Germinal center (tissue), 1 donor: ENCODE data around the gene ITGA1.
"Not testable (repeated sequence)": the region's sequence is repeated elsewhere in the genome, so short reads cannot be mapped to it uniquely, and the experiment has no call there.

Source experiments
- DNase-seq: peaks from one replicate; pipeline ENCODE4 v3.0.0; 2012; ENCODE audit warnings: mixed read lengths, low spot score

ITGA1 gene

GRCh38 chr5:52865991-52866390 lies 78.3 kb downstream of the ITGA1 start:
- not testable (repeated sequence) for DNase-seq

GRCh38 chr5:52867809-52868208 lies 80.1 kb downstream of the ITGA1 start:
- DNase-seq: no peak

DNA sequence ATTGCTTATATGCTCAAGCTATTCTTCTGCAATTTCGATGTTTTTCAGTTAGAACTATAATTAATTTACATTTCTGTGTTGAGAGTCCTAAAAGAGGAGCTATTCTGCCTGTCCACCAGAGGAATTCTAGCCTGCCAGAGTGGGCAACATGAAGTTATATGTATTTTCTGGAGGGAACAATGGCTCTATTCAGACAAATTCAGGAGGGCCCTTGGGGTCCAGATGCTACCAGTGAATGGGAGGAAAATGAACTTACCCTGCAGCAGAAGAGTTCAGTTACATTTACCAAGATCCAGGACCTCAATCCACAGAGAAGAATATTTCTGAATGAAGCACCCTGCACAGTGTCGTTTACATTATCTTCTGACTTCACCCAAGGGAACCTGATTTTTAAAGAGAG lies 80.7 kb downstream of the ITGA1 start:
- no peak for DNase-seq

DNA sequence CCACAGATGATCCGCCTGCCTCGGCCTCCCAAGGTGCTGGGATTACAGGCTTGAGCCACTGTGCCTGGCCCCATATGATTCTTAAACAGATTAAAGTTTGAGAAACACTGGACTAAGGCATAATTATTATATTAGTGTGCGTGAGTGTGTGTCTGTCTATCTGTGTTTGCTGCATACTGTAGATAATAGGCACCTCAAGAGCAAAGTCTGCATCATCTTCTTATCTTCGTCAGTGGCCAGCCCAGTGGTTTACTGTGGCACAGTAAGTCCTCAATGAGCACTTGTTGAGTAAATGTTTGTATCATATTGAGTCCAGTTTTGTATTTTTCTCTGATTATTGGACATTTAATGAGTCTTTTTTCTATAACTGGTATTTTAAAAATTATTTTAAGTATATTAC lies 81.7 kb downstream of the ITGA1 start:
- no peak for DNase-seq

- no peak for DNase-seq
Measured at GRCh38 chr5:52870448-52870847, 82.7 kb downstream of the ITGA1 start.

GRCh38 chr5:52875827-52876226 lies 88.1 kb downstream of the ITGA1 start:
- DNase-seq: no peak

DNA sequence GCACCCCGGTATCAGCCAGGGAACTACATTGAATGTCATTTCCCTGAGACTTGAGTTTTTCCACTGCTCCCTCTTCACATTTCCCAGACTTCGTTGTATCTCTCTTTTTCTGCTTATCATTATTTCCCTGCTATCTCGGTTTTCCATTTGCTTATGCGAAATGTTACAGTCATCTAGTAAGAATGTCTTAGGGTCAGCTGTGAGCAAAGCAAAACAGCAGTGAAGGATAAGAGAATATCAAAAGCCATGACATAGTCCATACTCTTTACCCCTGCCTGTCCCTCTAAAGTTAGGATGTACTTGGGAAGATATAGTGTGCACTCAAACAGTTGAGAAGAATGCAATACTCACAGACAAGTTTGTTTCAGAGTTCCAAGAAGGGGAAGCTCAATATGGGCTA lies 88.7 kb downstream of the ITGA1 start:
- no peak for DNase-seq

- DNase-seq: no peak
Measured at GRCh38 chr5:52878656-52879055, 90.9 kb downstream of the ITGA1 start.

DNA sequence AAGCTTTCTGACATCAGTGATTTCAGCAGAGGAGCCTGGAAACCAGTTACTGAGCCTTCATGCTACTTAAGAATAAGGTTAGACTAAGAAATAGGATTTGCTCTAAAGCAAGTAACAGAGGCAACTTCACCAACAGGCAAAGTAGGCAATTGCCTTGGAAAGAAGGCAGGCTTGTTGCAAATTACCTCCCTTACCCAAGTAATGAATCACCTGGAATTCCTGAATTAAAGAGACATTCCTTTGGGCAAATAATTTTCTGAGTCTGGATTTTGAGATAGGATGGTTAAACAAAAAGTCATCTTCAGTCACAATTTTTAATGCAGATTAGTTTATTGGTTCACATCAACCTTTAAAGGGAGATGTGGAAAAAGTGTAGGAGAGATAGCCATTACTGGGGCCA lies 92.8 kb downstream of the ITGA1 start:
- no peak for DNase-seq

GRCh38 chr5:52881468-52881867 lies 93.8 kb downstream of the ITGA1 start:
- no peak for DNase-seq

GRCh38 chr5:52883110-52883509 lies 95.4 kb downstream of the ITGA1 start:
- no peak for DNase-seq

DNA sequence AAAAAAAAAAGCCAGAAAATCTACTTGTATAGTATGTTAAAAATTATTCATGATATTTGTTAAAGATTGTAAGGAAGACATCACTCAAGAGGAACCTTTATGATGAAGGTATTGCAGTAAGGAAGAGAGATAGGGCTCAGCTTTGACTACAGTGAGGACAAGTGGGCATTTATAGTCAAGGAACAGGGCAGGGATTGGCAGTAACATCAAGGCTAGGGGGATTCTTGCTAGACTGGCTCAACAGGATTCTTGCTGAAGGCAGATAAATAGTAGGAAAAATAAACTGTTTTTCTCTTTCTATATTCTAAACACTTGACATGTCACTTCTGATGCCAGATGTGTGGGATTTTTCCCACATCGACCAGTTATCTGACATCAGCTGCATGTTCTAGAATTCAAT lies 96.7 kb downstream of the ITGA1 start:
- no peak for DNase-seq

- DNase-seq: no peak
Measured at GRCh38 chr5:52885614-52886013, 97.9 kb downstream of the ITGA1 start.

GRCh38 chr5:52886206-52886605 lies 98.5 kb downstream of the ITGA1 start:
- DNase-seq: no peak

GRCh38 chr5:52887066-52887465 lies 99.3 kb downstream of the ITGA1 start:
- no peak for DNase-seq

- no peak for DNase-seq
Measured at GRCh38 chr5:52888363-52888762, 100.6 kb downstream of the ITGA1 start.

- no peak for DNase-seq
Measured at GRCh38 chr5:52892242-52892878, 104.6 kb downstream of the ITGA1 start.

DNA sequence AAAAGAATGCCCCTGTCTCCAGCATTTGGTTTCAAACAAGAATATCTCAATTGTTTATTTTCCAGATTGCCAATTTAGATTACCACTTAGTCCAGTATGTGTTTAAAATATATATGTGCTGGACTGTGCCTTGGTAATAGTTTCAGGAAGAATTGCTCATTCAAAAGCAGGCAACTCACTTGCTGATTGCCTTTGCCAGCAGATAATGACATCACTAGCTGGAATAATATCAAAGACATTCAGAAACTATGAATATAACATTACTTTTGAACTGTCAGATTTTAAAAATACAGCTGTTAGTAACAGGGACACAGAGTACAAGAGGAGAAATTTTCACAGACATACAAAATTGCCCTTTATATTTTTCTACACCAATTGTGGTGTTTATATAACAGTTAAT lies 105.4 kb downstream of the ITGA1 start:
- DNase-seq: no peak

GRCh38 chr5:52893863-52894262 lies 106.1 kb downstream of the ITGA1 start:
- no peak for DNase-seq

DNA sequence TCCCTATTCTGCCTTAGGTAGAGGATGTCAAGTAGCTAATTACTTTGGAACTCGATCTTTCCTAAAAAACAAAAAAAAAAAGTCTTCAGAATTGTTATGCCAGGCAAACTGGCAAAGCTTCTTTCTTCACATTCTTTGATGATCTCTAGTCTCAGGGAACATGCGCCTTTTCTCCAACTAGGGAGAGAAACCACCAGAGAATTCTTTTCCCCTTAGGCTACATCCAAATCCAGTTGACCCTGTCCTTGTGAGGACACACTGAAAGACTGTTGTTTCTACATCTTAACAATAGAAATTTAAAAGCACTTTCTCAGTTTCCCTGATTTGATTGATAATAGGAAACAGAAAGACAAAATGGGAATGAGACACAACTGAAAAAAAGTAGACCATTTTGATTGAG lies 106.7 kb downstream of the ITGA1 start:
- DNase-seq: no peak

- no peak for DNase-seq
Measured at GRCh38 chr5:52895075-52895474, 107.4 kb downstream of the ITGA1 start.

DNA sequence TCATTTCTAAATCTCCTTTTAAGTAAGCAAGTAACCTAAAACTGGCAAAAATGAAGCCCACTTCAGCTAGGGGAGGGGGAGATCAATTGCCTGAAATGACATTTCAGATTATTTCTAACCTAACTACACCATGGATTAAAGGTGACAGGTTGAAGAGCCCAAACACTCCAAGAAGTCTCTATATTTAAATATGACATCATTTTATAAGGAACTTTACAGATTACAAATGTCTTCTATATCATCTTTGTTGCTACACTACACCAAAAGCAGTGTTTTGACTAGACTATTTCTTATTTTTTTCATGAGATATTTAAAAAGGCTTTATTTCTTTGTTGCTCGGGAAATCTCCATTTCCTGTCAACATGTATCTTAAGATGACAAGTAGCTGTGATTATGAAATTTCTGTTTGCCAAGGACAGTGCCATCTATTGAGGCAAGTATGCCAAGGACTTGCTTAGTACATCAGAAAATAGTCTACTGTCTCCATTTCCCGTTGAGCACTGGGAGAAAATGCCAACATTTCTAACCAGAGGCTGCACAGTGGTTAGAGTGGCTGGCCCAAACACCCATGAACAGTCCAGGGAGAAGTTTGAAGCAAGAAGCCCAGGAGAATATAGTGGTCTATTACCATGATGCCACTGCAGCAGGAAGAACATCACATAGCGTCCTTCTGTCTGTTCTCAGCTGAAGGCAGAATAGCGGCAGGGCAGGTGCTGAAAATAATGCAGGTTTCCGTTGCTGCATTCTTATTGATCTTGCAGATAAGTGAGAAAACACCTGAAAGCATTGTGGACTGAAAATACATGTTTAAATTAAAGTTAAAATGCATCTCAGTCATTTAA lies 108.1 kb downstream of the ITGA1 start:
- DNase-seq: no peak

- no peak for DNase-seq
Measured at GRCh38 chr5:52896534-52897237, 109.0 kb downstream of the ITGA1 start.
